ENCODE results near the gene ARHGAP25. TPM values are rescaled to one million over a fixed set of nuclear protein-coding genes. Genes with fewer than 3 reads are reported as not detected.

The ARHGAP25 gene
- total and polyA plus RNA-seq, 2 of the 4 experiments (the other 2 are of a cell fraction): 0.29 to 0.36 TPM

DNA sequence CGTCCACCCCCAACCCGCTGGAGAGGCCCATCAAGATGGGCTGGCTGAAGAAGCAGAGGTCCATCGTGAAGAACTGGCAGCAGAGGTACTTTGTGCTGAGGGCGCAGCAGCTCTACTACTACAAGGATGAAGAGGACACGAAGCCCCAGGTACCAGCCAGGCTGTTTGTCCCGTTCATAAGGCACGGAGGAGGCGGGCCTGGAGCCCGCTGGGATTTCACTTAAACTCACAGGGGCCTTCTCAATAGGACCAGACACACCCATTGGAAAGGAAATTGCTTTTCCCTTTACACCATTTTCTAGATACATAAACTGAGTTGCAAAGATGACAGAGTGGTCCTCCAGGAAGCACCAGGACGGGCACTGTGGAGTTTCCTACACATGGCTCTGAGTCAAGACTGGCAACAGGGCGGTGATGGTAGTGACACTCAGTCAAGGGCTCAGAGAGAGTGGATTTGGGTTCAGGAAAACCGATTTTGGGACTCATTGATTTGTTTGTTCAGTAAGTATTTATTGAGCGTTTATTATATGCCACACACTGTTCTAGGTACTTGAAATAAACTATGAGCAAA is 40.7 kb downstream of the ARHGAP25 start:
- Histone ChIP-seq H2BK5ac (ENCODE audit: low read depth, low read length, poor library complexity, severe bottlenecking) (no peak overlapping the region), H3K9me3 (ENCODE audit: control insufficient read depth, insufficient read depth, low read length) (no peaks in the 10 kb centered on the region), H3K27ac (ENCODE audit: insufficient read depth, low read length) (no peak overlapping the region), H4K5ac (ENCODE audit: low read depth, low read length) (peak overlapping the region; percentile 28), H4K91ac (ENCODE audit: insufficient read depth, low read depth, low read length) (peak overlapping the region; percentile 60; the same call in 1 of the 2 replicates), H2AK9ac (replicated peaks; ENCODE audit: low read depth, low read length, poor library complexity) (peak overlapping the region; percentile 17), H2AFZ (replicated peaks; ENCODE audit: low read length, poor library complexity) (peak overlapping the region; percentile 73), H3K4me1 (ENCODE audit: control insufficient read depth, insufficient read depth, low read length) (peaks cover 10% of the 10 kb centered on the region), H3K4me3 (ENCODE audit: insufficient read depth, low read depth, low read length) (no peak overlapping the region), H3K79me1 (ENCODE audit: low read depth in 1 of 2, low read length in 2 of 2) (no peaks in the 10 kb centered on the region), H2BK20ac (ENCODE audit: low read depth, low read length) (peak overlapping the region; percentile 88; the same call in 1 of the 2 replicates), H3K9ac (ENCODE audit: low read depth, low read length) (no peak overlapping the region), H3K27me3 (ENCODE audit: control insufficient read depth, insufficient read depth, low read length) (no peaks in the 10 kb centered on the region; the same call in 1 of the 2 replicates), H2BK15ac (ENCODE audit: low read depth, low read length) (peak overlapping the region; percentile 76; the same call in 1 of the 3 replicates), H4K20me1 (ENCODE audit: insufficient read depth, low read length) (no peaks in the 10 kb centered on the region), H3K4me2 (ENCODE audit: low read depth, low read length) (no peak overlapping the region), H3K14ac (replicated peaks; ENCODE audit: low read depth, low read length) (peak overlapping the region; percentile 67), H3K36me3 (ENCODE audit: control insufficient read depth, insufficient read depth, low read length) (no peaks in the 10 kb centered on the region), H3K9me1 (ENCODE audit: insufficient read depth, low read length) (peaks cover 10% of the 10 kb centered on the region), H3K4ac (ENCODE audit: low read depth, low read length) (peak overlapping the region; percentile 86), H4K8ac (ENCODE audit: low read depth in 2 of 2, low read length in 2 of 2) (peak overlapping the region in 1 of 2 experiments; percentile 56; a peak in 1 of 4 replicates), H3K56ac (ENCODE audit: extremely low read depth, insufficient read depth, low read length) (no peak overlapping the region), H3K23ac (ENCODE audit: low read depth, low read length) (peak overlapping the region; percentile 90), H3K18ac (ENCODE audit: low read depth, low read length) (no peak overlapping the region), H2BK120ac (ENCODE audit: low read depth, low read length) (peak overlapping the region; percentile 81), H2AK5ac (ENCODE audit: low read depth, low read length) (peak overlapping the region; percentile 78)
- TF ChIP-seq RFX5 (IDR thresholded peaks at IDR 0.05; ENCODE audit: low read depth, low read length): no peak
- no peak for TF ChIP-seq RAD21 (IDR thresholded peaks at IDR 0.05; ENCODE audit: low read length)
- TF ChIP-seq RCOR1 (IDR thresholded peaks at IDR 0.05; ENCODE audit: insufficient replicate concordance, low read length): no peak
- TF ChIP-seq, protein P1, sequence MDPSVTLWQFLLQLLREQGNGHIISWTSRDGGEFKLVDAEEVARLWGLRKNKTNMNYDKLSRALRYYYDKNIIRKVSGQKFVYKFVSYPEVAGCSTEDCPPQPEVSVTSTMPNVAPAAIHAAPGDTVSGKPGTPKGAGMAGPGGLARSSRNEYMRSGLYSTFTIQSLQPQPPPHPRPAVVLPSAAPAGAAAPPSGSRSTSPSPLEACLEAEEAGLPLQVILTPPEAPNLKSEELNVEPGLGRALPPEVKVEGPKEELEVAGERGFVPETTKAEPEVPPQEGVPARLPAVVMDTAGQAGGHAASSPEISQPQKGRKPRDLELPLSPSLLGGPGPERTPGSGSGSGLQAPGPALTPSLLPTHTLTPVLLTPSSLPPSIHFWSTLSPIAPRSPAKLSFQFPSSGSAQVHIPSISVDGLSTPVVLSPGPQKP (IDR thresholded peaks at IDR 0.05; ENCODE audit: borderline replicate concordance, low read depth, low read length): no peak
- TF ChIP-seq CHD1 (IDR thresholded peaks at IDR 0.05; ENCODE audit: low read depth, low read length): no peak
- TF ChIP-seq CTCF (conservative IDR thresholded peaks at IDR 0.05; ENCODE audit: low read depth, low read length): no peak
- TF ChIP-seq MAFK (IDR thresholded peaks at IDR 0.05; ENCODE audit: low read depth, low read length): no peak
- TF ChIP-seq NFE2L2 (IDR thresholded peaks at IDR 0.05; ENCODE audit: low read depth, low read length): no peak
- TF ChIP-seq SMC3 (IDR thresholded peaks at IDR 0.05; ENCODE audit: low read depth, low read length): no peak
- no peak for TF ChIP-seq USF2 (IDR thresholded peaks at IDR 0.05; ENCODE audit: low read depth, low read length)
- no peak for TF ChIP-seq MXI1 (IDR thresholded peaks at IDR 0.05; ENCODE audit: borderline replicate concordance, low read depth, low read length)
- dilution Hi-C loops (cut with HindIII; ENCODE audit: low sequenced_read_pairs, unreplicated experiment): no loop called here
- ATAC-seq (ENCODE audit: low read depth) (no peak), DNase-seq (no peak)
- POLR2A ChIA-PET (ENCODE audit: unreplicated experiment): no interaction called here
- no TSS peak for BruUV-seq (replicated peaks)
- no CpG with 5 or more reads among the region's 13 CpGs for WGBS, 2 experiments (ENCODE audit: extremely low coverage in 2 of 2, insufficient read length in 1 of 2)
- in situ Hi-C loops (cut with MboI; ENCODE audit: low sequenced_read_pairs): no loop called here
- intact Hi-C loops (cut with micrococcal nuclease): no loop called here
- CTCF ChIA-PET: interaction anchor here (1.1 to 1.4 kb wide), 3 partner anchors 24 to 149 kb away, joined by 3 to 5 read pairs (median 3); no protein-coding TSS in a partner anchor
